Stimulated activated CD4-positive, alpha-beta T cell treated with anti-CD3 and anti-CD28 coated beads, Interleukin-4, amount 100 ng/mL, for 4 hours (primary cell): ENCODE measurements around the gene IL6R.

Experiments used
- DNase-seq, 2 experiments: peaks; one replicate each; pipeline ENCODE4 v3.0.0-alpha.2; 2020

The IL6R gene

DNA sequence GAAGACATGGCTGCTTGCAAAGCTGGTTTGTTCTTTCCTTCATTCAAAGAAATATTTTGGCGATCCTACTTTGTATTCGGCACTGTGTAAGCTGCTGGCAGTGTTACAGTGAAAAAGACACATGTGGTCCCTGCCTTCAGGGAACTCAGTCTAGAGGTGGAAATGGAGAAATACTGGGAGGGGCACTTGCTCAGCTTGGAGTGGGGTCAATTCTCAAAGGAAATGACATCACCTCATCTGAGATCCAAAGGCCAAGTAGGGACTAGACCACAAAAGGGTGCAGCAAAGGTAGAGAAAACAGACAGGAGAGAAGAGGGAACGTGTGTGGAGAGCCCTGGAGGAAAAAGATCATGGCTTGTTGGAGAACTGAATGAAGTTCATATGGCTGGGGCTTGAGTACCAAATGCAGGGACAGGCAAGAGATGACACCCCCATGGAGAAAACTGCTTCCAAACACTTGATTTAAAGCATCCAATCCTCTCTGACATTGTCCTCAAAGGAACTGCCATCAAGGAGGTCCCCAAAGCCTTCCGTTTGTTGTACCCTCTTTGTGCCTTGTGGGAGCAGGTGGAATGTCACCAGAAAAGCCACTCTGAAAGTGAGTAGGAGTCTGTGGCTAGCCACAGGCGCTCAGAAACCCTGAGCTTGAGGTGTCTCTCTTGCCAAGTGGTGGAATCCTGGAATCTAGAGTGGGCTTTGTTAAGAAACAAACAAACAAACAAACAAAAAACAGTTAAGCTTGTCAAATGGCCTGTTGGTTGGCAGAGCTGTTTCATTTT, 48.6 kb downstream of the IL6R start:
- DNase-seq: no peak

DNA sequence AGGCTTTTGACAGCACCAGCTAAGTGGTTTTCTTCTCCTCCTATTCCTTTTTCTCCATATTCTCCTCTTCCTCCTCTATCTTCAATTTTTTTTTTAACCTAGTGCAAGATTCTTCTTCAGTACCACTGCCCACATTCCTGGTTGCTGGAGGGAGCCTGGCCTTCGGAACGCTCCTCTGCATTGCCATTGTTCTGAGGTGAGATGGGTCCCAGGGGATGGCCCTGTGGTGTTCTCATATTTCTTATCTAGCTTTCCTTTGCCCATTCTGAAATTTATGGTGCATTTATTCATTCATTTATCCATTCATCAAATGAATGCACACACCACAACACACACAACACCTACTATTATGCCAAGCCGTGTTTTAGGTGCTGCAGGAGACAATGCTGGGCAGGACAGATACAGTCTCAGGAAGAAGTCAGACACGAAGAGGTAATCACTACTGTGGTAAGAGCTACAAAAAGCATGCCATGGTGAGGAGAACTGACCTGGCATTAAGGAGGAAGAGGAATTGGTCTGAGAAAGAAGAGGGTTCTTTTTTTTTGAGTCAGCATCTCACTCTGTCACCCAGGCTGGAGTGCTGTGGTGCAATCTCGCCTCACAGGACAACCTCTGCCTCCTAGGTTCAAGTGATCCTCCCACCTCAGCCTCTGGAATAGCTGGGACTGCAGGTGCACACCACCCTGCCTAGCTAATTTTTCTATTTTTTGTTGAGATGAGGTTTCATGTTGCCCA, 49.4 kb downstream of the IL6R start:
- DNase-seq: no peak

DNA sequence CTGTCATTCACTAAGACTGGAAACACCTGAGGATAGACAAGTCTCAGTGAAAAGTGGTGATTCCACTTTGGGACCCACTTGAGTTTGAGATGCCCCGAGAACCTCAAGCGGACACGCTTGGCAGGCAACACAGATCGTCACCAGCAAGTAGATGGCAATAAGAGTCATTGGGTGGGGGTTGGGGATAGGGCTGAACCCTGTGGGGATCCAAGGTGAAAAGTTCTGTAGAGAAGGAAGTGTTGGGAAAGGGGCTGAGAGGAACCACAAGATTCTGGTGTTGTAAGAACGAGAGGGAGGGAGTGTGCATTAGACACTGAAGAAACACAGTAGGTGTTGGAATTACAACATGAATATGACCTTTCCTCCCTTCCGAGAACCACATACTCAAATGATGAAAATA, 51.5 kb downstream of the IL6R start:
- no peak for DNase-seq

DNA sequence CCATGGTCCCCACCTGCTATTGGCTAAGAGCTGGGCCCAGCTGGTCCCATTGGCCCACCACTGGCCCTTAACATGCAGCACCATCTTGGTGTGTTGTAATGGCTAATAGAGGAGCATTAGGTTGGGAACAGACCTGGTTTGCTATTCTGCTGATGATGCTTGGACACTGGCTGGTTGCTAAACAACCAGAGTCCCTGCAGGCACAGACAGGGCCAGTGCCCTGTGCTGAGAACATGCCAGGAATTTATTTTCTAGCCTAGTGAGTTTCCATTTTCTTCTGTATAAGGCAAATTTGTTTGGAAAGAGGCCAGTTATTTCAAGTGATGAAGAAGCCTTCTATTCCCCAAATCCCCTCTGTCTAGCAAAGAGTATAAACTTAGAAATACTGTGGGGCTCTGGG, 53.9 kb downstream of the IL6R start:
- DNase-seq: no peak

- no peak for DNase-seq
These were observed 55.6 kb downstream of the IL6R start for GRCh38 chr1:154460695-154461260.

- peak; percentile 45 to 62 for DNase-seq
These were observed 58.4 kb downstream of the IL6R start for GRCh38 chr1:154463512-154463990.

DNA sequence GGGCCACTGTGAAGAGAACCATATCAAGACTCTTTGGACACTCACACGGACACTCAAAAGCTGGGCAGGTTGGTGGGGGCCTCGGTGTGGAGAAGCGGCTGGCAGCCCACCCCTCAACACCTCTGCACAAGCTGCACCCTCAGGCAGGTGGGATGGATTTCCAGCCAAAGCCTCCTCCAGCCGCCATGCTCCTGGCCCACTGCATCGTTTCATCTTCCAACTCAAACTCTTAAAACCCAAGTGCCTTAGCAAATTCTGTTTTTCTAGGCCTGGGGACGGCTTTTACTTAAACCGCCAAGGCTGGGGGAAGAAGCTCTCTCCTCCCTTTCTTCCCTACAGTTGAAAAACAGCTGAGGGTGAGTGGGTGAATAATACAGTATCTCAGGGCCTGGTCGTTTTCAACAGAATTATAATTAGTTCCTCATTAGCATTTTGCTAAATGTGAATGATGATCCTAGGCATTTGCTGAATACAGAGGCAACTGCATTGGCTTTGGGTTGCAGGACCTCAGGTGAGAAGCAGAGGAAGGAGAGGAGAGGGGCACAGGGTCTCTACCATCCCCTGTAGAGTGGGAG, 60.6 kb downstream of the IL6R start:
- no peak for DNase-seq

- no peak for DNase-seq
These were observed 61.1 kb downstream of the IL6R start for GRCh38 chr1:154466206-154466605.

- DNase-seq: no peak
These were observed 61.8 kb downstream of the IL6R start for GRCh38 chr1:154466921-154467417.

GRCh38 chr1:154467434-154468102, 62.4 kb downstream of the IL6R start:
- no peak for DNase-seq

GRCh38 chr1:154468535-154469250, 63.5 kb downstream of the IL6R start:
- DNase-seq: no peak

GRCh38 chr1:154469844-154470560, 64.9 kb downstream of the IL6R start:
- no peak for DNase-seq

GRCh38 chr1:154471304-154471703, 66.2 kb downstream of the IL6R start:
- no peak for DNase-seq

- DNase-seq: no peak
These were observed 69.7 kb downstream of the IL6R start for GRCh38 chr1:154474802-154475201.

GRCh38 chr1:154476791-154477190, 71.6 kb downstream of the IL6R start:
- DNase-seq: no peak

DNA sequence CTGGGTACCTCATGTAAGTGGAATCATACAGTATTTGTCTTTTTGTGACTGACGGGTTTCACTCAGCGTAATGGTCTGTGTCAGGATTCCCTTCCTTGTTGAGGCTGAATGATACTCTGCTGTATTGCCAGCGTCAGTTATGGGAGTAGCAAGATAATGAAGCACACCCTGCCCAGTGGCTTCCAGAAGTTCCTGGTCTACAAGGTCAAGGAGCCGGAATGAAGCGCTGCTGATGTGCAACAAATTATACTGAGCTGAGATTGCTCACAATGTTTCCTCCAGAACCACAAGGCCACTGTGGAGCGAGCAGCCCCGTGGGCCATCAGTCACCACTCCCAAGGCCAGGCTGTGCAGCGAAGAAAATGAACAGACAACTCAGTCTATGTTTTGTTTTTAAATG, 72.9 kb downstream of the IL6R start:
- DNase-seq: no peak

- DNase-seq: peak in 1 of 2 experiments; percentile 37
These were observed 73.5 kb downstream of the IL6R start for GRCh38 chr1:154478639-154479038.

- peak; percentile 22 to 45 for DNase-seq
These were observed 74.8 kb downstream of the IL6R start for GRCh38 chr1:154479764-154480421.

DNA sequence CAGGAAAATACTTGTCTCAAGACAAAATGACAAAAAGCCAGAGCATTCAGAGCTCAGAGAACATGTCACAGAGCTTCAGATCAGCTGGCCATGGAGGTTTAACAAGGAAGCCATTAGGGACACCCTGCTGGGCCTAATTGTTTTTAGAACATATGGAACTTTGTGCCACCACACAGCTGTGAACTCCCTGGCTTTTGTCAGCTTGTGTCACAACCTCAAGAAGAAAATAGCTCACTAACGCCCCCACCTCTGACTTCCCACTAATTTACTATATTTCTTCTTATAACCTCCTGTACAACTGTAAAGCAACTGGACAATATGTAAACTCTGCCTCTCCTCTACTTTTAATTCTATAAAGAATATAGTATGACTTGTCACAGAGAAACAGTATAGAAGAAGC, 75.9 kb downstream of the IL6R start:
- DNase-seq: no peak

DNA sequence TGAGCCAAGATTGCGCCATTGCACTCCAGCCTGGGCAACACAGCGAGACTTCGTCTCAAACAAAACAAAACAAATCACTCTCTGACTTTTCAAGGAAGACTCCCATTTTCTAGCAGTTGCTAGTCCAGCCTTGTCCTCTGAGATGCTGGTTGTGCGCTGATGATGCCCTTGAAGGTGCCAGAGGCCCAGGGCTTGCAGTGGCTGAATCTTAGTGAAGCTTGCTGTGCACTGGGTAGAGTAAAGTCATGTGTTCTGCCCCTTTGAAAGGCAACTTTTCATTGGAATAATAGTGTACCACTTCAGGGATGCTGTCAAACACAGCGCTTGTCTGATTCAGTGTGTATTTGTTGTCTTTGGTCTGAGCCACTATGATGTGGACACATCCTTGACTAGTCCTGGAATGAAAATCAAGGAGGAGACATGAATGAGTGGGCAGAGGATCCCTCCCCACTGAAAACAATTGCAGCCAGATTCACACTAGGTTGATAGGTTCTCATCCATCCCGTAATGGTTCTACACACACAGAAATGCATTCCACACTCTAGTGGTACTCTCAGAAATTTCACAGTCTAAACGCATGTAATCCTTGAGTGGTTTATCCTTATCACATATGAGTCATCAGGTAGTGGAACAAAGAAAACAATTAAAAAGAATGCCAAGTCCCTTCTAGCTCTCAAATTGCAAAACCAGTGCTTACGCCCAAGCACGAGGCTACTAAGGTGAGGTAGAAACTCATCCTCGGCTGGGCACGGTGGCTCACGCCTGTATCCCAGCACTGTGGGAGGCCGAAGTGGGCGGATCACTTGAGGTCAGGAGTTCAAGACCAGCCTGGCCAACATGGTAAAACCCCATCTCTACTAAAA, 79.0 kb downstream of the IL6R start:
- DNase-seq: no peak
